IMR-90 (cell line): ENCODE measurements around the gene SF3B3.

Experiments used
- BHLHE40 ChIP-seq: fragments of 150-350 bp; IDR thresholded peaks from 2 replicates; pipeline ENCODE4 v1.6.1; 2016; ENCODE audit warnings: mild to moderate bottlenecking, low read depth, low read length
- CEBPB ChIP-seq: IDR thresholded peaks from 2 replicates; pipeline ENCODE4 v1.6.1; 2012; ENCODE audit warnings: low read depth, low read length, improper control_type of control experiment
- CHD1 ChIP-seq: IDR thresholded peaks from 2 replicates; pipeline ENCODE4 v1.6.1; 2012; ENCODE audit warnings: low read depth, low read length, improper control_type of control experiment
- CTCF ChIP-seq: conservative IDR thresholded peaks from 2 replicates; pipeline ENCODE4 v1.5.1; 2012; ENCODE audit warnings: mild to moderate bottlenecking, low read depth, low read length, improper control_type of control experiment
- ELK1 ChIP-seq: fragments of 150-350 bp; IDR thresholded peaks from 2 replicates; pipeline ENCODE4 v1.6.1; 2016; ENCODE audit warnings: low read depth, mild to moderate bottlenecking, low read length, moderate library complexity, borderline replicate concordance
- MAFK ChIP-seq: IDR thresholded peaks from 2 replicates; pipeline ENCODE4 v1.6.1; 2012; ENCODE audit warnings: low read depth, low read length, improper control_type of control experiment
- MAZ ChIP-seq: IDR thresholded peaks from 2 replicates; pipeline ENCODE4 v1.6.1; 2012; ENCODE audit warnings: low read depth, mild to moderate bottlenecking, low read length, improper control_type of control experiment, moderate library complexity, borderline replicate concordance
- MXI1 ChIP-seq: IDR thresholded peaks from 2 replicates; pipeline ENCODE4 v1.6.1; 2012; ENCODE audit warnings: low read depth, mild to moderate bottlenecking, low read length, moderate library complexity, borderline replicate concordance
- POLR2A ChIP-seq: IDR thresholded peaks from 2 replicates; pipeline ENCODE4 v1.6.1; 2012; ENCODE audit warnings: mild to moderate bottlenecking, low read depth, low read length
- RAD21 ChIP-seq: IDR thresholded peaks from 2 replicates; pipeline ENCODE4 v1.6.1; 2012; ENCODE audit warnings: low read length, improper control_type of control experiment
- RCOR1 ChIP-seq: IDR thresholded peaks from 2 replicates; pipeline ENCODE4 v1.6.1; 2012; ENCODE audit warnings: mild to moderate bottlenecking, low read length, improper control_type of control experiment; ENCODE audit not compliant: insufficient replicate concordance
- RFX5 ChIP-seq: IDR thresholded peaks from 2 replicates; pipeline ENCODE4 v1.8.0; 2012; ENCODE audit warnings: low read depth, mild to moderate bottlenecking, low read length, moderate library complexity
- SMC3 ChIP-seq: fragments of 150-350 bp; IDR thresholded peaks from 2 replicates; pipeline ENCODE4 v1.6.1; 2016; ENCODE audit warnings: low read depth, mild to moderate bottlenecking, antibody characterized with exemption, low read length, moderate library complexity
- USF2 ChIP-seq: fragments of 150-350 bp; IDR thresholded peaks from 2 replicates; pipeline ENCODE4 v1.6.1; 2017; ENCODE audit warnings: mild to moderate bottlenecking, antibody characterized with exemption, low read length, low read depth

GRCh38 chr16:70608521-70608920, 84.9 kb downstream of the SF3B3 start:
- TF ChIP-seq POLR2A (no peak), USF2 (no peak), CTCF (no peak), MAFK (no peak), CHD1 (no peak), RAD21 (no peak), BHLHE40 (no peak), MXI1 (no peak), MAZ (no peak), SMC3 (no peak), ELK1 (no peak), RFX5 (no peak), RCOR1 (no peak), CEBPB (no peak)
